HG03108 (cell line): Measurements from ENCODE around the gene HEATR5A.
"Not testable (repeated sequence)": the region's sequence is repeated elsewhere in the genome, so short reads cannot be mapped to it uniquely, and the experiment has no call there.

Experiments
- ATAC-seq: cut with Tn5 transposase; IDR thresholded peaks from one replicate; pipeline ENCODE4 v1.9.1; 2021; ENCODE audit warnings: moderate library complexity; ENCODE audit not compliant: unreplicated experiment

Gene HEATR5A

GRCh38 chr14:31336646-31337045 lies 83.7 kb downstream of the HEATR5A start:
- no peak for ATAC-seq

GRCh38 chr14:31331395-31331794 lies 89.0 kb downstream of the HEATR5A start:
- not testable (repeated sequence) for ATAC-seq

- ATAC-seq, result not testable (repeated sequence)
Measured at GRCh38 chr14:31329876-31330521, 90.4 kb downstream of the HEATR5A start.

GRCh38 chr14:31326111-31326510 lies 94.2 kb downstream of the HEATR5A start:
- no peak for ATAC-seq

GRCh38 chr14:31323419-31323818 lies 96.9 kb downstream of the HEATR5A start:
- ATAC-seq, result no peak

- no peak for ATAC-seq
Measured at GRCh38 chr14:31320922-31321766, 99.2 kb downstream of the HEATR5A start.

- ATAC-seq, result no peak
Measured at GRCh38 chr14:31320216-31320615, 100.1 kb downstream of the HEATR5A start.

GRCh38 chr14:31319701-31320100 lies 100.6 kb downstream of the HEATR5A start:
- ATAC-seq, result no peak

- no peak for ATAC-seq
Measured at GRCh38 chr14:31312934-31313333, 107.4 kb downstream of the HEATR5A start.

GRCh38 chr14:31312370-31312769 lies 108.0 kb downstream of the HEATR5A start:
- ATAC-seq, result not testable (repeated sequence)

GRCh38 chr14:31307618-31308017 lies 112.7 kb downstream of the HEATR5A start:
- no peak for ATAC-seq

- ATAC-seq, result no peak
Measured at GRCh38 chr14:31307198-31307597, 113.2 kb downstream of the HEATR5A start.

GRCh38 chr14:31303654-31304053 lies 116.7 kb downstream of the HEATR5A start:
- no peak for ATAC-seq

- no peak for ATAC-seq
Measured at GRCh38 chr14:31300883-31301282, 119.5 kb downstream of the HEATR5A start.

GRCh38 chr14:31300296-31300695 lies 120.1 kb downstream of the HEATR5A start:
- ATAC-seq, result no peak

- ATAC-seq, result no peak
Measured at GRCh38 chr14:31297701-31298344, 122.5 kb downstream of the HEATR5A start.

- no peak for ATAC-seq
Measured at GRCh38 chr14:31297112-31297511, 123.2 kb downstream of the HEATR5A start.

GRCh38 chr14:31294746-31295405 lies 125.5 kb downstream of the HEATR5A start:
- ATAC-seq, result no peak

GRCh38 chr14:31292937-31293616 lies 127.3 kb downstream of the HEATR5A start:
- ATAC-seq, result no peak

GRCh38 chr14:31291210-31291609 lies 129.1 kb downstream of the HEATR5A start:
- ATAC-seq, result no peak
